ENCODE data around the gene GRIN1. TPM values are rescaled to one million over a fixed set of nuclear protein-coding genes. Genes with fewer than 3 reads are reported as not detected.

Gene GRIN1
- total and polyA plus RNA-seq, 2 of the 8 experiments (the other 6 are each of a cell fraction or from before 2014, with no cell fraction given), result 0.48 to 2.1 TPM

DNA sequence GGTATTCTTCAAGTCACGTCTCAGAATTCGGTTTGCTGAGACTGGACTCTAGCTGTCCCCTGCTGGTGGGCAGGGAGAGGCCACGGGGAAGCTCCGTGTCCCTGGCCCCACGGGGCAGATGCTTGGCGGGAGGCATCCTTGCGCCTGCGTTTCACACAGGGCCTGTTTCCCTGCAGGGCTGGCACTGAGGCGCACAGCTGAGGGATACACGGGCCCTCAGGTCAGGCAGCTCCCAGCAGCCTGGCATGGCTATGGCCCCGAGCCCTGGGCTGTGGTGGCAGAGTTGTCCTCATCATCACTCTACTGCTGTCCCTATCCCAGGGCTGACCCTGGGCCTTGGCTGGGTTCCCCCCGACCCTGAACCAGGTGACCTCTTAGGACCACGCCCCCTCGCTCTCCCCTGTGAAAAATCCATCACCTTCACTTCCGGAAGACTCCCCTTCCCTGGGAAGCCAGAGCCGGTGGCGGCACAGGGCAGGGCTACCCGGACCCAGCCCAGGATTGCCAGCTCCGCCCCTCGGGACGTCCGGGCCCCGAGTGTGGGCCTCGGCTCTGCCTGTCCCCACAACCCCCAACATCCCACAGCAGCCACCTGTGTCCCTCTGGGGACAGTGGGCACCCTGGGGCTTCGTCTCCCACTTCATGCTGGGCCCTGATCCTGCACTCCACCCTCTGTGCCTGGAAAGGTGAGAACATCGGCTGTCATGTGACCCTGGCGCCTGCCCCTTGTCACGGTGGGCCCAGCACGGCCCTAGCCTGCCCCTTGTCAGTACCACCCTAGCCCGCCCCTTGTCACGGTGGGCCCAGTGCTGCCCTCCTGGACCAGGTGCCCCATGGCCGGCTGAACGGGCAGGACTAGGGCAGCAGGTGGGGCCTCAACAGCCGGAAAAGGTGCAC is 29.5 kb upstream of the GRIN1 start:
- Histone ChIP-seq H3K56ac (replicated peaks; ENCODE audit: insufficient read length, low read depth, low read length) (no peak overlapping the region), H4K8ac (ENCODE audit: extremely low read depth, insufficient read depth, low read length) (no peak overlapping the region; the same call in 1 of the 2 replicates), H3K23me2 (ENCODE audit: low read depth, low read length) (no peaks in the 10 kb centered on the region; the same call in 1 of the 2 replicates), H2BK120ac (replicated peaks; ENCODE audit: low read depth, low read length) (no peak overlapping the region), H2BK20ac (ENCODE audit: low read length) (no peak overlapping the region), H3K4ac (replicated peaks; ENCODE audit: insufficient read length, low read depth, low read length) (no peak overlapping the region), H3K79me2 (ENCODE audit: control insufficient read depth in 1 of 2, insufficient read depth in 2 of 2, low read length in 2 of 2) (no peaks in the 10 kb centered on the region), H3K9ac (replicated peaks in 1 of 4; ENCODE audit: extremely low read depth in 1 of 4, low read depth in 3 of 4, low read length in 3 of 4) (no peak overlapping the region), H3K36me3 (ENCODE audit: control insufficient read depth in 2 of 4, insufficient read depth in 4 of 4, low read length in 3 of 4) (peaks cover 0 to 5% (median under 1%) of the 10 kb centered on the region in 4 experiments; a peak in 3 of 8 replicates), H2AK5ac (ENCODE audit: low read depth, low read length) (no peak overlapping the region), H3K18ac (ENCODE audit: extremely low read depth, low read length) (no peak overlapping the region), H3K9me3 (ENCODE audit: insufficient read depth in 2 of 2, low read depth in 1 of 2, low read length in 1 of 2) (no peaks in the 10 kb centered on the region), H4K91ac (replicated peaks; ENCODE audit: insufficient read length, low read length) (no peak overlapping the region), H3K27me3 (replicated peaks in 1 of 4; ENCODE audit: control insufficient read depth in 3 of 4, extremely low read depth in 1 of 4, insufficient read depth in 3 of 4, low read length in 3 of 4) (peaks cover 6 to 18% (median 13%) of the 10 kb centered on the region in 4 experiments; a peak in 6 of 7 replicates), H3K4me2 (ENCODE audit: insufficient read depth in 1 of 2, low read depth in 2 of 2, low read length in 2 of 2) (no peak overlapping the region), H3K4me1 (replicated peaks in 1 of 4; ENCODE audit: control insufficient read depth in 3 of 4, insufficient read depth in 4 of 4, low read length in 3 of 4) (peaks cover 0 to 3% (median 0%) of the 10 kb centered on the region in 4 experiments; a peak in 1 of 7 replicates), H2BK15ac (ENCODE audit: low read length) (no peak overlapping the region), H3K79me1 (ENCODE audit: low read depth, low read length) (no peaks in the 10 kb centered on the region; the same call in 1 of the 2 replicates), H3K14ac (ENCODE audit: insufficient read length) (no peak overlapping the region), H2AFZ (ENCODE audit: low read length) (no peak overlapping the region), H3K4me3 (ENCODE audit: extremely low read depth in 1 of 4, insufficient read depth in 2 of 4, low read depth in 3 of 4, low read length in 4 of 4) (no peak overlapping the region), H4K20me1 (replicated peaks in 1 of 2; ENCODE audit: control insufficient read depth in 1 of 2, insufficient read depth in 2 of 2, low read length in 2 of 2) (no peaks in the 10 kb centered on the region), H4K5ac (ENCODE audit: insufficient read length, low read depth, low read length) (no peak overlapping the region), H3K27ac (ENCODE audit: low read depth, low read length) (no peak overlapping the region), H2BK5ac (ENCODE audit: low read depth, low read length) (no peak overlapping the region), H2BK12ac (ENCODE audit: low read depth, low read length) (no peak overlapping the region), H3K23ac (ENCODE audit: insufficient read length) (no peak overlapping the region)
- CTCF ChIA-PET (ENCODE audit: partially characterized antibody), result interaction anchor here (0.7 to 1.4 kb wide), 4 partner anchors 11 to 178 kb away, joined by 3 to 6 read pairs (median 3); no protein-coding TSS in a partner anchor
- POLR2A ChIA-PET (ENCODE audit: partially characterized antibody), result interaction anchor here (0.6 to 1.2 kb wide), 3 partner anchors 19 to 21 kb away, joined by 3 to 4 read pairs (median 3); no protein-coding TSS in a partner anchor
- FAIRE-seq (no peak), DNase-seq (ENCODE audit: low read depth in 1 of 2, low spot score in 2 of 2) (no peak)
- 83% methylated on average over 32 of the region's 34 CpGs; no CpG with 5 or more reads in 1 of the 2 experiments for WGBS, 2 experiments (ENCODE audit: extremely low coverage in 1 of 2, insufficient coverage in 1 of 2, insufficient read length in 1 of 2, insufficient replicate concordance in 2 of 2, low coverage in 1 of 2, low lambda C conversion rate in 2 of 2, missing lambda C conversion rate in 1 of 2)
- no peak for TF ChIP-seq GABPA (IDR thresholded peaks at IDR 0.05; ENCODE audit: borderline replicate concordance, insufficient read depth, low read length)
- no peak for TF ChIP-seq ATF2 (IDR thresholded peaks at IDR 0.05; ENCODE audit: low read length)
- TF ChIP-seq TAF7 (optimal IDR thresholded peaks at IDR 0.05; ENCODE audit: borderline replicate concordance, low read depth, low read length), result no peak
- no peak for TF ChIP-seq RNF2 (IDR thresholded peaks at IDR 0.05; ENCODE audit: borderline replicate concordance, low read depth, low read length, missing control alignments, poor library complexity, severe bottlenecking)
- TF ChIP-seq YY1 (IDR thresholded peaks at IDR 0.05; ENCODE audit: low read depth, low read length), result no peak
- TF ChIP-seq FOSL1 (IDR thresholded peaks at IDR 0.05; ENCODE audit: insufficient read depth, low read depth, low read length), result no peak
- TF ChIP-seq KDM4A (IDR thresholded peaks at IDR 0.05; ENCODE audit: low read depth, low read length, severe bottlenecking), result no peak
- no peak for TF ChIP-seq RFX5 (IDR thresholded peaks at IDR 0.05; ENCODE audit: borderline replicate concordance, low read depth, low read length)

Data from H1 (cell line).